NCI-H2171 treated with DMSO at 0.1 percent for 48 hours (cell line): ENCODE measurements around the gene OR2A12.
"Not testable (repeated sequence)": the region's sequence is repeated elsewhere in the genome, so short reads cannot be mapped to it uniquely, and the experiment has no call there.

Source experiments
- DNase-seq: peaks from one replicate; lab custom pipeline; 2025; lab: John Stamatoyannopoulos, UW

OR2A12 gene

GRCh38 chr7:144085978-144086377 lies at the start of gene OR2A12:
OR2A12 (plus strand) TSS chr7:144086278; CDS start chr7:144095108, 8,830 bp downstream.
- DNase-seq, result no peak

- no peak for DNase-seq
Measured at GRCh38 chr7:144036302-144036885, 49.7 kb upstream of the OR2A12 start.

- no peak for DNase-seq
Measured at GRCh38 chr7:144037414-144038035, 48.6 kb upstream of the OR2A12 start.

- no peak for DNase-seq
Measured at GRCh38 chr7:144038887-144039286, 47.2 kb upstream of the OR2A12 start.

GRCh38 chr7:144048648-144049047 lies 37.4 kb upstream of the OR2A12 start, which contains the start of gene OR2A5:
OR2A5 (plus strand) TSS chr7:144048948; CDS start chr7:144050402, 1,454 bp downstream.
- DNase-seq, result no peak

- no peak for DNase-seq
Measured at GRCh38 chr7:144049491-144049890, 36.6 kb upstream of the OR2A12 start.

- no peak for DNase-seq
Measured at GRCh38 chr7:144050093-144050492, 36.0 kb upstream of the OR2A12 start.

- not testable (repeated sequence) for DNase-seq
Measured at GRCh38 chr7:144050884-144051283, 35.2 kb upstream of the OR2A12 start.

GRCh38 chr7:144057954-144058353 lies 28.1 kb upstream of the OR2A12 start:
- DNase-seq, result no peak

GRCh38 chr7:144063710-144064109 lies 22.4 kb upstream of the OR2A12 start:
- DNase-seq, result no peak

- DNase-seq, result no peak
Measured at GRCh38 chr7:144069511-144069910, 16.6 kb upstream of the OR2A12 start, which contains the start of gene OR2A25. OR2A25 (plus strand) TSS chr7:144069811; CDS start chr7:144074220, 4,409 bp downstream.

GRCh38 chr7:144069953-144070352 lies 16.1 kb upstream of the OR2A12 start:
- no peak for DNase-seq

- no peak for DNase-seq
Measured at GRCh38 chr7:144074374-144074773, 11.7 kb upstream of the OR2A12 start.

- DNase-seq, result no peak
Measured at GRCh38 chr7:144086730-144087129, 652 bp downstream of the OR2A12 start.

GRCh38 chr7:144087230-144087629 lies 1.2 kb downstream of the OR2A12 start:
- DNase-seq, result no peak

GRCh38 chr7:144090667-144091066 lies 4.6 kb downstream of the OR2A12 start:
- DNase-seq, result no peak

GRCh38 chr7:144098776-144099175 lies 12.7 kb downstream of the OR2A12 start:
- no peak for DNase-seq

GRCh38 chr7:144100607-144101006 lies 14.5 kb downstream of the OR2A12 start:
- DNase-seq, result no peak

- DNase-seq, result no peak
Measured at GRCh38 chr7:144102041-144102440, 16.0 kb downstream of the OR2A12 start.

- DNase-seq, result no peak
Measured at GRCh38 chr7:144105211-144105610, 19.1 kb downstream of the OR2A12 start.

GRCh38 chr7:144109283-144109682 lies 23.2 kb downstream of the OR2A12 start, which contains the start of gene OR2A2:
OR2A2 (plus strand) TSS chr7:144109583; CDS start chr7:144109583, 0 bp downstream.
- DNase-seq, result no peak

- DNase-seq, result no peak
Measured at GRCh38 chr7:144110272-144110671, 24.2 kb downstream of the OR2A12 start.

- no peak for DNase-seq
Measured at GRCh38 chr7:144113651-144114050, 27.6 kb downstream of the OR2A12 start.

- DNase-seq, result no peak
Measured at GRCh38 chr7:144118341-144118740, 32.3 kb downstream of the OR2A12 start.
